Gastroesophageal sphincter (tissue), 3 donors: ENCODE results near the gene RHOC.

Source experiments
- CTCF ChIP-seq, 4 experiments: fragments of 200-600 bp in 2 of 4; fragments of 450-650 bp in 2 of 4; sonication (generic) in 1 of 4; IDR thresholded peaks; one replicate each; pipeline ENCODE4 v1.5.1; 2017 to 2019; ENCODE audit warnings: antibody characterized with exemption in 4 of 4, mild to moderate bottlenecking in 2 of 4, moderate library complexity in 2 of 4
- EP300 ChIP-seq: sonication (generic); formaldehyde crosslinking; IDR thresholded peaks from one replicate; pipeline ENCODE4 v1.6.1; 2017; ENCODE audit warnings: antibody characterized with exemption, mild to moderate bottlenecking
- POLR2A ChIP-seq, 2 donors: fragments of 450-650 bp; IDR thresholded peaks; one replicate each; pipeline ENCODE4 v1.6.1; 2017; ENCODE audit warnings: antibody characterized with exemption in 2 of 2, mild to moderate bottlenecking in 2 of 2, moderate library complexity in 1 of 2
- POLR2AphosphoS5 ChIP-seq: sonication (generic); formaldehyde crosslinking; IDR thresholded peaks from one replicate; pipeline ENCODE4 v1.6.1; 2017; ENCODE audit warnings: antibody characterized with exemption

- TF ChIP-seq CTCF (IDR thresholded peaks at IDR 0.05) (no peak), POLR2A (IDR thresholded peaks at IDR 0.05) (no peak), EP300 (no peak), POLR2AphosphoS5 (no peak)
These were observed 40.0 kb downstream of the RHOC start for GRCh38 chr1:112666946-112667345.
